Measurements from ENCODE around the gene PTAR1. TPM values are rescaled to one million over a fixed set of nuclear protein-coding genes. Genes with fewer than 3 reads are reported as not detected.
A peak's percentile ranks its signal among the peaks of the same experiment; 100 is the strongest.

The PTAR1 gene
- total RNA-seq, 1 experiment from 2014 or later: 43.5 TPM

DNA sequence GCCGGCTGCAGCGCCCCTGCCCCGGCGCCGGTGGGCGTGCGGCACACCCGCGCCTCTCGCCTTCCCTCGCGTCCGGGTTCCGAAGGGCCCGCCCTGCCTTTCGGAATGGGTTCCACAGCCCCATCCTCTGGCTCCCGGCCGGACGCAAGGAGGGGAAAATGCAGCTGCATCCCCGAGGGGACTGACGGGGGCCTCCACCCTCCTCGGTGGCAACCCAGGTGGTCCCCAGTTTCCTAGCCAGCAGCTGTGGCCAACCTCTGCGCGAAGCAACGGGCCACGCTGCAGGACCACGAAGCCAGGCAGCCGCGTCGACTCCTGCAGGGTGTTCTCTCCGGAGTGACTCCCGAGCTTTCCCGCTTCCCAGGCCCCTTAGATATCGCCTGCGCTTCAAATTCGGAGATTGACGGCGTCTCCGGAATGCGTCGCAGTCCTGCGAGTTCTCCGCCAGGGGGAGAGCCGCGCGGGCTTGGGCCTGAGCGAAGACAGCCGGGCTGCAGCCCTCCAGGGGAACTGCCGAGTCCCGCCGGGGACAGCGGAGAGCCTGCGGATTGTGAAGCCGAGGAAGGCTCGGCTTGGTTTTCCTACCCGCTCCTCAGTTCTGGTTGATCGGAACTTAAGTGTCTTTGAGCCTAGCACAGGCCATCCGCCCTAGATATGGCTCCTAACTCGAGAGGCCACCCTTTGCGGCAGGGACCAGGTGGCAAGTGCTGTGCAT lies 87.1 kb downstream of the PTAR1 start:
- ChIA-PET CTCF (interaction anchor here (0.6 to 5.3 kb wide), 47 partner anchors 9 to 441 kb away, joined by 3 to 36 read pairs (median 4); partner anchors contain the start of gene PTAR1), POLR2A (interaction anchor here (0.6 to 2.4 kb wide), 4 partner anchors 15 to 526 kb away, joined by 3 to 7 read pairs (median 3); partner anchors contain the start of gene PTAR1)
- Mint-ChIP-seq H3K4me1 (ENCODE audit: insufficient read depth, unreplicated experiment) (peaks cover 6% of the 10 kb centered on the region), H3K36me3 (ENCODE audit: insufficient read depth, unreplicated experiment) (no peaks in the 10 kb centered on the region), H3K27ac (ENCODE audit: low read depth, unreplicated experiment) (no peak overlapping the region), H3K9me3 (ENCODE audit: unreplicated experiment) (no peaks in the 10 kb centered on the region), H3K4me3 (ENCODE audit: unreplicated experiment) (peak overlapping the region; percentile 70), H3K27me3 (ENCODE audit: insufficient read depth, unreplicated experiment) (peaks cover 15% of the 10 kb centered on the region)
- BruUV-seq (replicated peaks): no TSS peak
- peak; percentile 84 for DNase-seq (ENCODE audit: unreplicated experiment)
- TF ChIP-seq, protein P1, sequence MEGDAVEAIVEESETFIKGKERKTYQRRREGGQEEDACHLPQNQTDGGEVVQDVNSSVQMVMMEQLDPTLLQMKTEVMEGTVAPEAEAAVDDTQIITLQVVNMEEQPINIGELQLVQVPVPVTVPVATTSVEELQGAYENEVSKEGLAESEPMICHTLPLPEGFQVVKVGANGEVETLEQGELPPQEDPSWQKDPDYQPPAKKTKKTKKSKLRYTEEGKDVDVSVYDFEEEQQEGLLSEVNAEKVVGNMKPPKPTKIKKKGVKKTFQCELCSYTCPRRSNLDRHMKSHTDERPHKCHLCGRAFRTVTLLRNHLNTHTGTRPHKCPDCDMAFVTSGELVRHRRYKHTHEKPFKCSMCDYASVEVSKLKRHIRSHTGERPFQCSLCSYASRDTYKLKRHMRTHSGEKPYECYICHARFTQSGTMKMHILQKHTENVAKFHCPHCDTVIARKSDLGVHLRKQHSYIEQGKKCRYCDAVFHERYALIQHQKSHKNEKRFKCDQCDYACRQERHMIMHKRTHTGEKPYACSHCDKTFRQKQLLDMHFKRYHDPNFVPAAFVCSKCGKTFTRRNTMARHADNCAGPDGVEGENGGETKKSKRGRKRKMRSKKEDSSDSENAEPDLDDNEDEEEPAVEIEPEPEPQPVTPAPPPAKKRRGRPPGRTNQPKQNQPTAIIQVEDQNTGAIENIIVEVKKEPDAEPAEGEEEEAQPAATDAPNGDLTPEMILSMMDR (IDR thresholded peaks at IDR 0.05; ENCODE audit: unreplicated experiment): peak; percentile 82
- intact Hi-C loops (cut with micrococcal nuclease): loop anchor here (1.0 to 10.0 kb wide), 6 partner anchors 86 to 442 kb away; no protein-coding TSS in a partner anchor

DNA sequence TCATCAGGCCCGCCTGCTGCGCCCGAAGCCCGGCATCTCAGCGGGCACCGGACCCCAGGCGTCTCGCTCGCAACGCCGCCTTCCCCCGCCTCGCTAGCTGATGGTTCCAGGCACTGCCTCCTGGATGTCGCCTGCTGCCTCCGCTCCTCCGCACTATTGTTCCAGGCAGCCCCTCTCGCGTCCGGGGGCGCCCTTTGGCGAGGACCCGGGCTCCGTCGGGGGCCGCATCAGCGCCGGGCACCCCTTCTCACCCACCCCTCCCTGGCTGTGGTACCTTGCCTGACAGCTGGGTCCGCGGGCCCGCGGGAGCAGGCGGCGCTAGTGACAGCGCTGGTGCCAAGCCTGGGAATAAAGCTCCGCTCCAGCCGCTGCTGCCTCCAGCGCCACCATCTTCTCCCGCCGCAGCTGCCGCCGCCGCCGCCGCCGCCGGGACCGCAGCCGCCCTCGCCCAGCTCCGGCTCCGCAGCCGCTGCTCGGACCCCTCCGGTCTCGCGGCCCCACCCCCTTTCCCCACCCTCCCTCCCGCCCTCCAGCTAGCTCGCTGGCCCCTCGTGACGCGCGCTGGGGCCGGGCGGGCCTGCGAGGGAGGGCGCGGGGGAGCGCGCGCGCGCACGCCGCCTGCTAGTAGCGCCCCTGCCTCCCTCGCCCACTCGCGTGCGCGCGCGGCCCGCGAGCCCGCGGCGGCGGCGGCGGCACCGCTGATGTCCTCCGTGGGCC lies 87.8 kb downstream of the PTAR1 start, which contains the start of gene APBA1:
APBA1 (minus strand) TSS at position 493 of the 717 bp plus-strand sequence.
- peaks cover 15% of the 10 kb centered on the region for H3K27me3 Mint-ChIP-seq (ENCODE audit: insufficient read depth, unreplicated experiment)
- BruUV-seq (replicated peaks): no TSS peak
- DNase-seq (ENCODE audit: unreplicated experiment): no peak
- H3K27ac Mint-ChIP-seq (ENCODE audit: low read depth, unreplicated experiment): no peak within 1 kb of the TSS
- ChIA-PET CTCF (interaction anchor here (0.6 to 5.3 kb wide), 28 partner anchors 8 to 320 kb away, joined by 3 to 36 read pairs (median 4); partner anchors contain the start of gene PTAR1), POLR2A (interaction anchor here (0.6 to 2.4 kb wide), 3 partner anchors 16 to 526 kb away, joined by 3 to 7 read pairs (median 3); partner anchors contain the start of gene PTAR1)
- H3K9me3 Mint-ChIP-seq (ENCODE audit: unreplicated experiment): no peaks in the 10 kb centered on the region
- no peaks in the 10 kb centered on the region for H3K36me3 Mint-ChIP-seq (ENCODE audit: insufficient read depth, unreplicated experiment)
- intact Hi-C loops (cut with micrococcal nuclease): loop anchor here (2.0 to 10.0 kb wide), 5 partner anchors 87 to 443 kb away; no protein-coding TSS in a partner anchor
- peak within 1 kb of the TSS; percentile 70 for H3K4me3 Mint-ChIP-seq (ENCODE audit: unreplicated experiment)
- H3K4me1 Mint-ChIP-seq (ENCODE audit: insufficient read depth, unreplicated experiment): peaks cover 6% of the 10 kb centered on the region
- TF ChIP-seq, protein P1 (IDR thresholded peaks at IDR 0.05; ENCODE audit: unreplicated experiment): no peak

DNA sequence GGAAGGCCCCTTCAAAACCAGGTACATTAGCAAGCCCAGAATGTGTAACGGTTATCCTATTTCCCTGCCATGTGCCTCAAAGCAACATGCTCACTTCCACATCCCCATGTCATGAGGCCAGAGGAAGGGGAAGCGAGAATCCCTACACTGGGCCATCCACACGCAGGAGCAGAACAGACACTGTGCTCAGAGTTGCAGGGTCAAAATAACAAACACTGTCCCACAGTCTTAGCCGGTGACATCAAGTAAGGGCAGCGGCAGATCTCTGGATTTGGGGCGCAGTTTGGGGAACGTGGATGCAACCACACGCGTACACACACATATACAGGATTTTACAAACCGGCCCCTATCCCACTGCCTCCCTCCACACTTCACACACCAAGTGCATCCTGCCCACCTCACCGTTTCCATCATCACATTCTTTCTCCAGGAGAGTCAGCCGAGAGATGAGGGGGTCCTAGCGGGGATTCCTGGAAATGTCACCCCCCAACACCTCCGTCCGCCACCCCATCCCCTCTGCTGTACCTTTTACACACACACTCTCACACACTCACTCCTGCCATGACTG lies 88.4 kb downstream of the PTAR1 start:
- TF ChIP-seq, protein P1 (IDR thresholded peaks at IDR 0.05; ENCODE audit: unreplicated experiment): no peak
- BruUV-seq (replicated peaks): no TSS peak
- Mint-ChIP-seq H3K4me3 (ENCODE audit: unreplicated experiment) (peak overlapping the region; percentile 5), H3K9me3 (ENCODE audit: unreplicated experiment) (no peaks in the 10 kb centered on the region), H3K4me1 (ENCODE audit: insufficient read depth, unreplicated experiment) (peaks cover 6% of the 10 kb centered on the region), H3K36me3 (ENCODE audit: insufficient read depth, unreplicated experiment) (no peaks in the 10 kb centered on the region), H3K27ac (ENCODE audit: low read depth, unreplicated experiment) (no peak overlapping the region), H3K27me3 (ENCODE audit: insufficient read depth, unreplicated experiment) (peaks cover 15% of the 10 kb centered on the region)
- CTCF ChIA-PET: interaction anchor here (0.6 to 5.3 kb wide), 9 partner anchors 12 to 250 kb away, joined by 3 to 36 read pairs (median 3); no protein-coding TSS in a partner anchor
- intact Hi-C loops (cut with micrococcal nuclease): loop anchor here (5.0 to 10.0 kb wide), 3 partner anchors 246 to 443 kb away; no protein-coding TSS in a partner anchor
- no peak for DNase-seq (ENCODE audit: unreplicated experiment)
- POLR2A ChIA-PET: interaction anchor here (2.4 kb wide), 1 partner anchor 89 kb away, joined by 7 read pairs; the partner anchor contains the start of gene PTAR1

All from MCF 10A (cell line).